GM20000 (cell line): ENCODE data around the gene TMC2.

Experiments
- DNase-seq: peaks from one replicate; pipeline ENCODE4 v3.0.0; 2012; ENCODE audit warnings: low spot score
- CTCF ChIP-seq: IDR thresholded peaks from 2 replicates; pipeline ENCODE4 v1.5.1; 2012; ENCODE audit warnings: mild to moderate bottlenecking, control low read depth; ENCODE audit errors: extremely low read depth, missing control alignments

TMC2 gene

GRCh38 chr20:2687514-2687913 is 151.1 kb downstream of the TMC2 start:
- no peak for DNase-seq
- TF ChIP-seq CTCF = no peak

- TF ChIP-seq CTCF = peak; percentile 31
- peak; percentile 74 for DNase-seq
Measured at GRCh38 chr20:2688041-2688591, 151.7 kb downstream of the TMC2 start.

GRCh38 chr20:2690213-2690612 is 153.8 kb downstream of the TMC2 start:
- no peak for DNase-seq
- TF ChIP-seq CTCF = no peak

DNA sequence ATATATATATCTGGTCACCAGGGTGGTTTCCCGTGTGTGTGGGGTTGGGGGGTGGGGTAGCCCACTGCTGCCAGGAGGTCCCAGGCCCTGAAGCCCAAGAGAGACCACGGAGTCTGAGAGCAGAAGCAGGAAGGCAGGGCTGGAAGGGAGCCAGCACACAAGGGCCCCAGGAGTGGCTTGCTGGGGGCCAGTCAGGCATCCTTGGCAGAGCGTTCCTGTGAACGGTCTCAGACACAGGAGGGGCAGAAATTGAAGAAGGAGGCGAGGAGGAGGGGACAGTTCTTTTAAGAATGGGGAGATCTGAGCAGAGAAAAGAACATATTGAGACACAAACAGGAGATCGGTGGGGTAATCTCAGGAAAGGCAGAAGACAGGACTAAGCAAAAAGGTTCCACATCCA is 154.3 kb downstream of the TMC2 start:
- DNase-seq = no peak
- TF ChIP-seq CTCF = no peak

DNA sequence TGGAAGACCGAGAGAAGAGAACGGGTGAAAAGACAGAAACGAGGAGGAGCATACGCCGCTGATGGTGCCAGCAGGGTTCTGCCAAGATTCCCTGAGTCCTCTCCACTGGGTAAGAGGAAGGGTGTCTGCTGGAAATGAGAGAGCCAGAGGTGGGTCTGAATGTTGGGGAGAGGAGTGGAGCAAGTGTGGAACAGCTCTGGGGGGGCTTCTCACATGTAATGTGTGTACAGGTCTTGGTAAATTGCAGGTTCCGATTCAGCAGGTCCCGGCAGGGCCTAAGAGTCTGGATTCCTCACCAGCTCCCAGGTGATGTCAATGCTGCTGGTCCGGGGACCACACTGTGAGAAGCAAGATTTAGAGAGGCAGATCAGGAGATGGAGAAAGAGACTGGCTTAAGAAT is 154.8 kb downstream of the TMC2 start:
- no peak for TF ChIP-seq CTCF
- no peak for DNase-seq
